Activated gamma-delta T cell treated with anti-CD3 and anti-CD28 coated beads, Interleukin-2, amount 50 U/mL, for 16 hours (primary cell): ENCODE results near the gene TRAF4.
A peak's percentile ranks its signal among the peaks of the same experiment; 100 is the strongest.
"Not testable (repeated sequence)": the region's sequence is repeated elsewhere in the genome, so short reads cannot be mapped to it uniquely, and the experiment has no call there.

Source experiments
- DNase-seq: peaks from one replicate; pipeline ENCODE4 v3.0.0-alpha.2; 2020; ENCODE audit warnings: low read depth

Gene TRAF4

DNA sequence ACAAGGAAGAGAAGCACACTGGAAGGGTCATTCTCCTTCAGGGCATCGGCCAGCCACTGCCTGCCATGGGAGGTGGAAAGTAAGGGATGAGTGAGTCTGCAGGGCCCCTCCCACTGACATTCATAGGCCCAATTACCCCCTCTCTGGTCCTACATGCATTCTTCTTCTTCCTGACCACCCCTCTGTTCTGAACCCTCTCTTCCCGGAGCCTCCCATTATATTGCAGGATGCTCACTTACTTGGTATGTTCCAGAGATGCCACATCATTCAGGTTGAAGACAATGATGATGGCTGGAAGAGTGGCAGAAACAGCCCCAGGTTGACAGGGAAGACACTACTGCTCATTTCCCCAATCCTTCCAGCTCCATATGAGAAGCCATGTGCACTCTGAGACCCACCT is 28.6 kb upstream of the TRAF4 start:
- no peak for DNase-seq

- DNase-seq, result no peak
These were observed 26.9 kb upstream of the TRAF4 start for GRCh38 chr17:28716740-28717577.

GRCh38 chr17:28717578-28718332 is 26.1 kb upstream of the TRAF4 start, which contains the start of gene RAB34:
Gene RAB34, minus strand, starts transcription at chr17:28717868. Its CDS starts 602 bp downstream, at chr17:28717266.
- DNase-seq, result no peak

GRCh38 chr17:28718333-28719020 is 25.3 kb upstream of the TRAF4 start:
- no peak for DNase-seq

DNA sequence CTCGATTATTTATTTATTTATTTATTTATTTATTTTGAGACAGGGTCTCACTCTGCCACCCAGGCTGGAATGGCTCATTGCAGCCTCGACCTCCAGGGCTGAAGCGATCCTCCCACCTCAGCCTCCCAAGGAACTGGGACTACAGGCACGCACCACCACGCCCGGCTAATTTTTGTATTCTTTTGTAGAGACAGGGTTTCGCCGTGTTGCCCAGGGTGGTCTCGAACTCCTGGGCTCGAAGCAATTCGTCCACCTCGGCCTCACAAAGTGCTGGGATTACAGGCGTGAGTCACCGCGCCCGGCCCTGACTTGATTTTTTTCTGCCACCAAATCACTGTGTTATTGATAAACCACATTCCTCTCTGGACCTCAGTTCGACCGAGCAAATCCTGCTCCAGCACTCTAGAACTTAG is 24.8 kb upstream of the TRAF4 start:
- DNase-seq, result no peak

GRCh38 chr17:28720247-28720996 is 23.4 kb upstream of the TRAF4 start:
- DNase-seq, result no peak

- not testable (repeated sequence) for DNase-seq
These were observed 22.8 kb upstream of the TRAF4 start for GRCh38 chr17:28720997-28721329.

DNA sequence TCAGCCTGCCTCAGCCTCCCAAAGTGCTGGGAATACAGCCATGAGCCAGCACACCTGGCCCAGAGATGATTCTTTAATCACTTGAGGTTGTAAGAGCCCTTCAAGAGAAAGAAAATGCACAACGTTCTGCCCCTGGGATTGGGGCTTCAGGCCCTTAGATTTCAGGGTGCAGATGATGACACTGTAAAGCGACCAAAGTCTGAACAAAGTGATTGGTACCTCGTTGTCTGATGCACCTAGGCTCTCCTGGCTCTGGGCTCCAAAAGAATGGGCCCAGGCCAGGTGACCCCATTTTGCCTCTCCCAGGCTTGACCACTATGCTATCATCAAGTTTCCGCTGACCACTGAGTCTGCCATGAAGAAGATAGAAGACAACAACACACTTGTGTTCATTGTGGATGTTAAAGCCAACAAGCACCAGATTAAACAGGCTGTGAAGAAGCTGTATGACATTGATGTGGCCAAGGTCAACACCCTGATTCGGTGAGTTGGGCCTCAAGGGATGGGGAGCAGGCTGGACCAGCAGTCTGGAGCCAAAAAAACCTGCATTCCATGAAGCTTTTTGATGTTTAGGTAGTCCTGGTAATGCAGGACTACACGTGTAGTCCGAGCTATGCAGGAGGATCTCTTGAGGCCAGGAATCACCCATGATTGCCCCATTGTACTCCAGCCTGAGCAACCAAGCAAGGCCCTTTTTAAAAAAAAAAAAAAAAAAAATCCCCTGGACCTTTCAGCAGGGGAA is 21.2 kb upstream of the TRAF4 start:
- DNase-seq, result no peak

- DNase-seq, result no peak
These were observed 20.5 kb upstream of the TRAF4 start for GRCh38 chr17:28723159-28723835.

DNA sequence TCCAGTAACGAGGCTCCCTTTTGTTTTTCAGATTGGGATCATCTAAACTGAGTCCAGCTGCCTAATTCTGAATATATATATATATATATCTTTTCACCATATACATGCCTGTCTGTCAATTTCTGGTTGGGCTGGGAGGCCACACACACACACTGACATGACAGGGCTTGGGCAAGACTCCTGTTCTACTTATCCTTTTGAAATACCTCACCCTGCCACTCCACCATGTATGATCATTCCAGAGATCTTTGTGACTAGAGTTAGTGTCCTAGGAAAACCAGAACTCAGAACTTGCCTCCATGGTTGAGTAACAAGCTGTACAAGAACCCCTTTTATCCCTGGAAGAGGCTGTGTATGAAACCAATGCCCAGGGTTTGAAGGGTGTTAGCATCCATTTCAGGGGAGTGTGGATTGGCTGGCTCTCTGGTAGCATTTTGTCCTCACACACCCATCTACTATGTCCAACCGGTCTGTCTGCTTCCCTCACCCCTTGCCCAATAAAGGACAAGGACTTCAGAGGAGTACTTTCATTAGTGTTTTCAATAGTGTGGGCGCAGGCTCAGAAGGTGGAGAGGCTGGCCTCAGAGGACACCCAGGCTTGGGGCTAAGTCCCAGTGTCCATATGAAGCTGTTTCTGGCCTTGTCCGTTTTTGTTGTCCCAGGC is 19.8 kb upstream of the TRAF4 start:
- not testable (repeated sequence) for DNase-seq

- no peak for DNase-seq
These were observed 19.2 kb upstream of the TRAF4 start for GRCh38 chr17:28724500-28725165.

DNA sequence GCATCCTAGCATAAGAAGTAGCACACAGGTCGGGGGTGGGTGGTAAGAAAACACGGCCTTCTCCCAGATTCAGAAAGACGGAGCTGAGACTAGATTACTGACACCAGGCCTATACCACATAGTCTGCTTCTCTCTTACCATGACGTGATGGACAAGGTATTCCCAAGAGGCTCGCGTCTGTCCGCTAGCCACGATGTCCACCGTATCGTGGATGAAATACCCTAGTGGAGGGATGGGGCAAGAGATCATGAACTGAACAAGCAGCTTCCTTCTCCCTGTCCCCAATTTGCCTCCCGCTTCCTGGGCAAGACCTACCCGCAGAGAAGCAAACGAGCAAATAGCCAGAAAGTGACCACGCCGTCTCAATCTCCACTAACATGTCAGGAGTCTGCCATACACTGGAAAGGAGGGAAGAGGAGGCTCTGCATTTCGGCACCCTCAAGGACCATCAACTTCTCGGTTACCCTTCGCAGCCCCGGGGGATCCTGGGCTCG is 18.6 kb upstream of the TRAF4 start:
- DNase-seq, result no peak

GRCh38 chr17:28725660-28726225 is 18.1 kb upstream of the TRAF4 start:
- DNase-seq, result no peak

DNA sequence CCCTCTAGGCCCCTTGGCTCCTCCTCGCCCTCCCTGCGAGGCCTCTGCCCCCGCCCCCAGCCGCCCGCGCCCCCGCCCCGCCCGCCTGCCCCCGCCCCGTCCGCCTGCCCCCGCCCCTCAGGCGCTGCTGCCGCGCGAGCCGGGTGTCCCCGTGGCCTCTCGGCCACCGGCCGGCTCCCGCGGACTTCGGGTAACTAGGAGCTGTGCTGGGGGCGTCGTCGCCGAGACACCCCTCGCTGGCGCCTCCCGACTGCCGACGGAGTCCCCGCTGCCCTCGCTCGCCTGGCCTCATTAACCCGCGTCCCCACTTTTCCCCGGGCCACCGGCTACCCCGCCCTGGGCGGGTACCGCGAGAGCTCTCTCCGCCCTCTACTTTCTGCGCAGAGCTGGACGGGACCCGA is 17.6 kb upstream of the TRAF4 start, which contains the start of gene TLCD1:
Gene TLCD1, minus strand, starts transcription at position 8 of the 401 bp plus-strand sequence. CDS start 136 bp downstream, outside the sequence.
- peak; percentile 48 for DNase-seq

GRCh38 chr17:28726627-28727491 is 17.0 kb upstream of the TRAF4 start:
- peak; percentile 87 for DNase-seq

DNA sequence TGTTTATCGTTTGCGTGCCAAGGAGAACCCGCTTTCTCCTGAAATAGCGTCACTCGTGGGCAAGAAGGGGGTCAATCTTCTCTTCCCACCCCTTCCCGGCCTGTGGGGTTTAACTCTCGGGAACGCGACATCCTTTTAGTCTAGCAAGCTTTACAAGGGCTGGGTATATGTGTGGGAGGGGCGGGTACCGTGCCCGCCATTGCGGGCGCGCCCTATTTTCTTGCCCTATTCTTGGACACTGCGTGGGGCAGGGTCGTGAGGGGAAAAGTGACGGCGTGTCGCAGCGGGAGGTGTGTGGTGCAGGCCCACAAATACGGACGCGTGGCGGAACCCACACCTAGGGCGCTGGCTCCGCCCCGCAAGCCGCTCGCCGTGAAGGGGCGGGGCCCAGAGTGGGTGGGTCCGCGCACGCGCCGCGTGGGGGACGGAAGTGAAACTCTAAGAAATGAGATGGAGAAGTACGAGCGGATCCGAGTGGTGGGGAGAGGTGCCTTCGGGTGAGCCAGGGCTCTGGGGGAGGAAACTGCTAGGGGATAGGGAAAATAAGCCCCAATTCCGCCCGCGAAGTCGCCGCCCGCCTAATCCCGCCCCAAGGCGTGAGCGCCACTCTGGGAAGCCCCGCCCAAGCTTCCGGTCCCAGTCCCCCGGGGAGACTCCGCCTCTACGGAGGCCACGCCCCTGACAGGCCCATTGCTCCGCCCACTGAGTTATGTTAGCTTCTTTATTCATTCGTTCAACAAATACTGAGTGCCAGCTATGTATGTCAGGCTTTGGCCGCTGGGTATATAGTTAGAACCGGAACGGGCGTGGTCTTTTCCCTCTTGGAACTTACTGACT is 15.2 kb upstream of the TRAF4 start, which contains the start of gene NEK8:
Gene NEK8, plus strand, starts transcription at position 425 of the 837 bp plus-strand sequence. Its CDS starts 26 bp downstream, at position 451.
- peak; percentile 96 for DNase-seq

DNA sequence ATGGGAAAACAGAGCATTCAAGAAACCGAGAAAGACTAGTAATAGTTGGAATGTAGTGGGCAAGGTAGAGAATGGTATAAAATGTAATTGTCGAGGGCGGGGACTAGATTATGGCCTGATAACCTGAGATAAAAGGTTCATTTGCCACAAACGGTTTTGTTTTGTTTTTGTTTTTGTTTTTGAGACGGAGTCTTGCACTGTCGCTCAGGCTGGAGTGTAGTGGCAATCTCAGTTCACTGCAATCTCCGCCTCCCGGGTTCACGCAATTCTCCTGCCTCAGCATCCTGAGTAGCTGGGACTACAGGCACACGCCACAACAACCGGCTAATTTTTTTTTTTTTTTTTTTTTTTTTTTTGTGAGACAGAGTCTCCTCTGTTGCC is 13.9 kb upstream of the TRAF4 start:
- DNase-seq, result no peak
